Frontal cortex (tissue), 4 donors: ENCODE results near the gene CIAO2A. TPM values are rescaled to one million over a fixed set of nuclear protein-coding genes. Genes with fewer than 3 reads are reported as not detected.
"Not testable (repeated sequence)": the region's sequence is repeated elsewhere in the genome, so short reads cannot be mapped to it uniquely, and the experiment has no call there.

ENCODE experiments used
- DNase-seq, 2 donors: peaks; one replicate each; pipeline ENCODE4 v3.0.0; 2012; ENCODE audit warnings: low spot score in 2 of 2
- FAIRE-seq: peaks from 2 replicates; lab custom pipeline; 2012; peaks lifted over from hg19 to GRCh38; lab: Jason Lieb, UNC
- total RNA-seq: library from RNA; depleted of rRNA; stranded (reverse); fragments of >200 nt; gene quantifications from one replicate; pipeline ENCODE4 v1.2.3, GENCODE V29; 2014
- donor health status: control.
- donor health status: control.
- donor health status: control.

Gene CIAO2A, protein sequence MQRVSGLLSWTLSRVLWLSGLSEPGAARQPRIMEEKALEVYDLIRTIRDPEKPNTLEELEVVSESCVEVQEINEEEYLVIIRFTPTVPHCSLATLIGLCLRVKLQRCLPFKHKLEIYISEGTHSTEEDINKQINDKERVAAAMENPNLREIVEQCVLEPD
- total RNA-seq = 44.8 TPM

GRCh38 chr15:64093627-64094417 lies at the start of gene CIAO2A:
TSS of gene CIAO2A (minus strand) at chr15:64093838. CDS start at chr15:64093768, 70 bp downstream.
- DNase-seq = peak; percentile 78 to 80
- FAIRE-seq = no peak

DNA sequence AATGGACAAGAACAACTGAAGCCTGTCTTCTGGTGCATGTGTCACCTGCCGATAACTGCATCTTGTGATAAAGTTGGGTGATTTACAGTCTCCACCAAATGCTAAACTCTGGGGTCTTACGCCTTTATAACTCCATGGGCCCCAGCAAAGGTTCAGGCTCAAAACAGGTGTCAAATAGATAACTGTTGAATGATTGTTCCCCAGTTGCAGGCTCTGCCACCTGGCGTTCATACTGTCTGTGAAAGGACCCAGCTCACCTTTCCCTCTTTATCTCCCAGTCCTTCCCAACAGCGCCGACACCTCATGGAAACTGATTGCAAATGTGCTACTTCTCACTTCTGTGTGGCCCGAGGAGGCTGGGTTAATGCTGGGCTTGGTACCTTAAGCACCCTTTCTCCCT lies 49.6 kb upstream of the CIAO2A start:
- DNase-seq (no peak), FAIRE-seq (no peak)

- DNase-seq = no peak
- FAIRE-seq = no peak
These were observed 48.3 kb upstream of the CIAO2A start for GRCh38 chr15:64141798-64142512.

DNA sequence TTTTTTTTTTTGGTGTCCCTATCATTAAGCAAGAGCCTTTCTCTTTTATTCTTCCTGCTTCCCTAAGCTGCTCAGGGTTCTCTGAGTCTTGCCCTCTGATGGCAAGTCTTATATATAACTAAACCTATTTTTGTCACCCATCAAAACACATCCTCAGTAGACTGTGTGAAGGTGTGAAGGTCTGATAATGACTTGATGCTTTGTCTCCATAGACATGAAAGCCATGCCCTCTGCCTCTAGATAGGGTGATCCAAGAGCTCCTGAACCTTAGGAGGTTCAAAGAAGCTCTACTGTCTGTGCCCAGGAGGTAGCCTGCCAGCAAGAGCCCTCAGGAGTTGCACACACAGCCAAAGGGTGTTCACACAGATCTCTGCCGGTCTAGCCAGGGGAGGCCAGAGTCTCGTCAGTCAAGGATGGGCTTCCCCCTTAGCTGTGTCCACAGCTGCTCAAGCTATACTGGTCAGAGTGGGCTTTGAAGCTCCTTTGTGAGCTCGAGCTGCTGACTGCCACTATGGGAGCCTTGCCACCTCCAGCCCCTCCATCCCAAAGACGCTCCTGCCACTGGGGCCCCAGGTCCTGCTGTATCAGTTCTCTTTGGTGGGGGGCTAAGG lies 44.8 kb upstream of the CIAO2A start:
- FAIRE-seq = no peak
- DNase-seq = no peak

DNA sequence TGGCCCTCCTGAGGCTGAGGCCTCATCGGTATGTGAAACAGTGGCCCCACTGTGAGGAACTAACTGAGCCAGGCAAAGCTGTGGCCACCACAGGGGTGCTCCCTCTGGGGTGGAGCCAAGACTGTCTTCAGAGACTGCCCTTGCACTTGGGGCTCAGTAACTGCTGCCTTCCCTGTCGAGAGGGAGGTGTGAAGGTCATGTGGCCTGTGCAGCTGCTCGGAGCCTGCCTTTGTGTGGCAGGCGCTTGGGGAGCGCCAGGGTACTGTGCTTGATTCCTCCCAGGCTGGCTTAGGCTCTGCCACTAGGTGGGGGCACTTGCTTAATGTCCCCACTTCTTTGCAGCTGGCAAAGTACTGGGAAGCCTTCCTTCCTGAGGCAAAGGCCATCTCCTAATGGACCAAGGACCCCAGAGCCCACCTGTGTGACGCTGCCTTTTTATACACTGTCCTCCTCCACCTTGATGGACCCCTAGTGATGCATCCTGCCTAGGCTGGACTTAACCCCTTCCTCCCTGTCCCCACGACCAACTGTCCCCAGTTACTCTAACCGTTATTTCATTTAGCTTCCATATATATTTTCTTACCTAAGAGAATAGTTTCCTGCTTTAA lies 43.7 kb upstream of the CIAO2A start:
- no peak for FAIRE-seq
- no peak for DNase-seq

- DNase-seq = no peak
- no peak for FAIRE-seq
These were observed 42.7 kb upstream of the CIAO2A start for GRCh38 chr15:64136347-64136746.

DNA sequence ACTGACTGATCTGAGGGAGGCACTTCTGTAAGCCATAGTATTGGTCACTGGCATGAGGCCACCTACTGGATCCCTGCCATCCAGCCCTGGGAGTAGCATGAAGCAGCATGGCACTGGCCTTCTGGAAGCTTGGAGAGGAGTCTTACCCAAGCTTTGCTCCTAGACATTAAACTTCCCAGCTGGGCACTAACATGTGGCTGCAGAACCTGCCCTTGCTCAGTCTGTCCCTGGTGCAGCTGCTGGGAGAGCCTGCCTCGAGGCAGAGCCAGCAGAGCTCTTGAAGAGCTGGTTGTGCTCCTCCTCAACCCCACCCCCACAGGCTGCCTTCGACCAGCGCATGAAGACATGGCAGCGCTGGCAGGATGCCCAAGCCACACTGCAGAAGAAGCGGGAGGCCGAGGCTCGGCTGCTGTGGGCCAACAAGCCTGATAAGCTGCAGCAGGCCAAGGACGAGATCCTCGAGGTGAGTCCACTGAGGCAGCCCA lies 40.7 kb upstream of the CIAO2A start:
- FAIRE-seq (no peak), DNase-seq (no peak)

DNA sequence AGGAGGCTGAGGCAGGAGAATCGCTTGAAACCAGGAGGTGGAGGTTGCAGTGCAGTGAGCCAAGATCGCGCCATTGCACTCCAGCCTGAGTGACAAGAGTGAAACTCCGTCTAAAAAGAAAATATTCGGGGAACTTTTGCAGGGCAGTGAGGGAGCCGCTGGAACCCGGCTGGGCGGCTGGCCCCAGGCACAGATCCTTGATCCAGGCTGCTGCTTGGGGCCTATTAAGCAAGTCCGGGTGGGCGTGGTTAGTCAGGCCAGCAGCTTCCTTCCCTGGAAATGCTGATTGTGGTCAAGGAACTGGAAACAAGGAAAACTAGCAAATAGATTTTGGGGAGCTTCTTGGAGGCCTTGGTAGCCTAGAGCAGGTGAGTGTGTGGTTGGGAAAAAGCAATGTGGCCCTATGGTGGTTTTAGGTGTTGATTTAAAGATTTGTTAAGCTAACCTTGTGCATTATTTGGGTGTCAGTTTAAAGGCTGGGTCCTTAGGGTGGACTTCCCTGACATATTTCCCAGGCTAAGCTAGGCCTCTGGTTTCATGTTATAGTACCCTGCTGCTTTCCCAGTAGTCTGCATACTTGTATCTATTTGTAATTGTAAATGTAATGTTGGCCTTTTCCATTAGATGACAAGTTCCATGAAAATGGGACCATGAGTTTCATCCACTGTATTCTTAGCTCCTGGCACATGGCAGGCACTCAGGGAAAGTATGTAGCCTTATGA lies 40.1 kb upstream of the CIAO2A start:
- DNase-seq = no peak
- no peak for FAIRE-seq

DNA sequence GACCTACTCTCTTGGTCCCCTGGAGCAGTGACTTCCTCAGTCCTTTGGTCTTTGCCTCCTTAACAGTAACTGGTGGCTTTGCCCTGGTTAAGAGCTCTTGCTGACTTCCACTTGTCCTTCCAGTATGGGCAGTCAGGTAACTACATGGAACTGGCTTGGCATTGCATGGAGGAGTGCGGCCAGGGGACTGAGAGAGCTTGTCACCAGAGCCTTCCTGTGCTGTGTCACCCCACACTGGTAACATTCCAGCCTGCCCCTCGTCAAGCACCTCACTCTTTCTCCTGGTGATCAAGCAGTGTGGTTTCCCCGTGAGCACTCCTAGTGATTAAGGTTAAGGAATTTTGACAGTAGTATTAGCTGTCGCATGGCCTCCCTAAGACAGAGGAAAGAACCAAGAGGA lies 38.6 kb upstream of the CIAO2A start:
- DNase-seq (no peak), FAIRE-seq (no peak)

GRCh38 chr15:64131547-64131946 lies 37.9 kb upstream of the CIAO2A start:
- FAIRE-seq = no peak

DNA sequence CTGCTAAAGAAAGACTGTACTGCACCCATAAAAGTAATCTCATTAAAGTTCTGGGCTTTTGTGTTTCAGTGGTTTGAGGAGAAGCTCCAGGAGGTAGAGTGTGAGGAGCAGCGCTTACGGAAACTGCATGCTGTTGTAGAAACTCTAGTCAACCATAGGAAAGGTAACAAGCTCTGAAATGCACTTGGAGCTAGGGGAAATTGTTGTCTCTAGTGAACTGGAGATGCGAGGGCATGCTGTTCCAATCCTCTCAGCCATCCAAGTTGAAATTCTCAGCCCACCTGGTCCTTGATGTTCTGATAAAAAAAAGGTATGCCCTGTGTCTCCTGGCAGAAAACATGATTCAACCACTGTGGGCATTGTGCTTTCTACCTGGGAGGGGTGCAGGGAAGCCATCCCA lies 36.5 kb upstream of the CIAO2A start:
- DNase-seq (no peak), FAIRE-seq (no peak)

More at GRCh38 chr15:64131547-64131946, 37.9 kb upstream of the CIAO2A start:
- no peak for DNase-seq

- no peak for DNase-seq
- no peak for FAIRE-seq
These were observed 34.1 kb upstream of the CIAO2A start for GRCh38 chr15:64127521-64128270.

DNA sequence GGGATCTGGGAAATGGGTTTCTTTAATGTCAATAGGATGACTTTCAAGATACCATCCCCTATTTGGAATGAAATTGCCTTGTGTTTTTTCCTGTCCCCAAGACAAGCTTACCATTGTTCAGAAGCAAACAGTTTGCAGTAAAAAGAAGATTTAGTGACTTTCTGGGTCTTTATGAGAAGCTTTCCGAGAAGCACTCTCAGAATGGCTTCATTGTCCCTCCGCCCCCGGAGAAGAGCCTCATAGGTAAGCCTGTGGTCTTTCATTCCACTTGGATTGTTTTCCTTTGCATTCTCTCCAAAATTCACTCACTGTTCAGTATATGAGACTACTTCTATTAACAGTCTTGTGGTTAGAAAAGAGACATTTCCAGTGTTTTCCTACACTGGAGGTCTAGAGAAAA lies 32.3 kb upstream of the CIAO2A start:
- DNase-seq = no peak
- FAIRE-seq = no peak

- peak; percentile 65 for FAIRE-seq
- peak in 1 of 2 donors; percentile 30 for DNase-seq
These were observed 29.3 kb upstream of the CIAO2A start for GRCh38 chr15:64122936-64123351.

DNA sequence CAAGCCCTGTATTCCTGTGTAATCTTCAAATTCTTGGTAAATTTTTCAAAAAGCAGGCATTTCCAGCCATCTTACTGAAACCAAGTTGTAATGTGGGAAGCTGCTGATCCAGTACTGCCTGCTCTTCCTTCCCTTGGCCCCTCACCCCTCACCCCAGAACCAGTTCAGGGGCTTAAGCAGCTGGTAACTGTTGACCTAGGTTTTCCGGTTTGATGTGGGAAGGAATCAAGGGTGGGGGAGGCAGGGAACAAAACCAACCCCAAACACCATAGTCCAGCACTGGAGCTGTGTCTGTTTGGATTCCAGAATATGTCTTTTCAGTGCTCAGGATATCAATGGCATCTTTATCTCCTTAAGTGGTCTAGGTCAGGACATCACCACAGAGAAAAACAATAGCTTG lies 28.8 kb upstream of the CIAO2A start:
- DNase-seq = no peak
- FAIRE-seq = no peak

DNA sequence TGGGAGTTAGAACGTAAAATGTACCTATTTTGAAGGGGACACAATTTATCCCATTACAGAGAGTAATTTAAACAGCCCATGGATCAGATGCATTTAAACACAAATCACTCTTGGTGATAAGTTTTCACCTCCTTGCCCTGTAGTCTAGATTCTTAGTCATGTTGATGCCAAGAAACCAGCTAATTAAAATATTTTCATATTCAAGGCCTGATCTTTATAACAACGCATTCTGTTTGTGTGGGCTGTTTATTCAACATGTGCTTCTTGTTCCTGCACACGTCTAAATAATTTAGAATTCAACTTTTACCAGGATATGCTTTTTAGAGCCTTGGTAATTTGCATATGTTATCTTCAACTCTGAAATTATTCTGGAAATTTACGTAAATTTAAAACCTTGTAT lies 28.0 kb upstream of the CIAO2A start:
- FAIRE-seq = no peak

DNA sequence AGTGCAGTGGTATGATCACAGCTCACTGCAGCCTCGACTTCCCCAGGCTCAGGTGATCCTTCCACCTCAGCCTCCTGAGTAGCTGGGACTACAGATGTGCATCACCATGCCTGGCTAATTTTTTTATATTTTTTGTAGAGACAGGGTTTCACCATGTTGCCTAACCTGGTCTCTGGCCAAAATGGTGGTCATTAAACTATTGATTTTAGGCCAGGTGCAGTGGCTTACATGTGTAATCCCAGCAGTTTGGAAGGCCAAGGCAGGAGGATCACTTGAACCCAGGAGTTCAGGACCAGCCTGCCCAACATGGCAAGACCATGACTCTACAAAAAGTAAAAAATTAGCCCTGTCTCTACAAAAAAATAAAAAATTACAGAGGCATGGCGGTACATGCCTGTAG lies 26.7 kb upstream of the CIAO2A start:
- DNase-seq, FAIRE-seq: not testable (repeated sequence)

More for the DNA sequence above, 28.0 kb upstream of the CIAO2A start:
- DNase-seq = no peak

DNA sequence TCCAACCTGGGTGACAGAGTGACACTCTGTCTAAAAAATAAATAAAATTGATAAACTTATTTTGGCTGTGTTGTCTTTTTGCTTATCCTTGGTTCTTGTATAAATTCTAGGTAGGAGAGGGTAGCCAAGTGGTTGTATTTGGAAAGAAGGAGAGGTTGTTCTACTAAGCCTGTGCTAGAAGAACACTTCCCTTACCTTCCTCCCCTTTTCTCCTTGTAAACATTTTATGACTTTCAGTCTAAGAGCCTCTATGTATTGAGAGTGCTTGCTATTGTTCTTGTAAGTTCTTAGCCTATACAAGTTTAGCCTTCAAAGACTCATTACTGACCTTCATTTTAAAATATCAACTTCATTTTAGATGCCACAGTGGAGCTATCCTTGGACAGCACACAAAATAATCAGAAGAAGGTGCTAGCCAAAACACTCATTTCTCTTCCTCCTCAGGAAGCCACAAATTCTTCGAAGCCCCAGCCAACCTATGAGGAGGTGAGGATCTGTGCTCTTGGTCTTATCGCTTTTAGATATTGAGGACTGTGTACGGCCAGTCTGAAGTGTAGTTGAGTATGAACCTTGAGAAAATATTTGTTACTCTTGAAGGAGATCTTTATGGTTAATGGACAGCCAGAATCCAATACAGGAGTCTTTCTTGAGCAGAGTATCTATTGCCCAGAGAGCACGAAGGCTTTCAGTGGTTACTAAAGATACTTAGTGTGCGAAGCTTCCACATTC lies 24.3 kb upstream of the CIAO2A start:
- DNase-seq = no peak
- FAIRE-seq = no peak
